ENCODE data around the gene UCK2.

The UCK2 gene

DNA sequence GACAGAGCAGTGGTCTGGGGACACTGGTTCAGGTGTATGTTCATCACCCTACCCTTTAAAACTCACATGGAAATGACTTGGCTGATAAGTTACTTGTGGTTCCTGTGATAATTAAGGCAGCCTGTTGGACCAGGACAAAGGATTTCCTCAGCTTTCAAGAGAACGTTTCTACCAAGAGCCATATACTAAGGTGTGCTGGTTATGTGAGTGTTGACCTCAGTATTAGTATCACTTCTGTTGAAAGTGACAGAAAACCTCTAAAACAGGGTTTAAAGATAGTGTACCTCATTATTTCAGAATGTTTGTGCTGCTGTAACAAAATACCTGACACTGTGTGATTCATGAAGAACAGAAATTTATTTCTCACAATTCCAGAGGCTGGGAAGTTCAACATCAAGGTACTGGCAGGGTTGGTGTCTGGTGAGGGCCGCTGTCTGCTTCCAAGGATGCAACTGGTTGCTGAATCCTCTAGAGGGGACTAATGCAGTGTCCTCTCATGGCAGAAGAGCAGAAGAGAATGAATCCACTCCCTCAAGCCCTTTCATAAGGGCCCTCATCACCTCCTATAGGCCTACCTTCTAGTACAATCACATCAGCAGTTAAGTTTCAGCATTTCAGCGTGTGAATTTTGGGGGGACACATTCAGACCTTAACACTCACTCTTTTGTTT, 54.9 kb downstream of the UCK2 start:
- Histone ChIP-seq H3K27ac (peak overlapping the region; percentile 88), H3K4me3 (ENCODE audit: low read depth in 1 of 2, low read length in 1 of 2) (no peak overlapping the region), H3K36me3 (no peaks in the 10 kb centered on the region), H3K27me3 (no peaks in the 10 kb centered on the region), H3K4me1 (ENCODE audit: control insufficient read depth in 1 of 2, insufficient read depth in 1 of 2, low read depth in 1 of 2, low read length in 1 of 2) (peaks cover 76 to 83% of the 10 kb centered on the region in 2 experiments), H3K9me3 (no peaks in the 10 kb centered on the region)
- TF ChIP-seq, protein P1, sequence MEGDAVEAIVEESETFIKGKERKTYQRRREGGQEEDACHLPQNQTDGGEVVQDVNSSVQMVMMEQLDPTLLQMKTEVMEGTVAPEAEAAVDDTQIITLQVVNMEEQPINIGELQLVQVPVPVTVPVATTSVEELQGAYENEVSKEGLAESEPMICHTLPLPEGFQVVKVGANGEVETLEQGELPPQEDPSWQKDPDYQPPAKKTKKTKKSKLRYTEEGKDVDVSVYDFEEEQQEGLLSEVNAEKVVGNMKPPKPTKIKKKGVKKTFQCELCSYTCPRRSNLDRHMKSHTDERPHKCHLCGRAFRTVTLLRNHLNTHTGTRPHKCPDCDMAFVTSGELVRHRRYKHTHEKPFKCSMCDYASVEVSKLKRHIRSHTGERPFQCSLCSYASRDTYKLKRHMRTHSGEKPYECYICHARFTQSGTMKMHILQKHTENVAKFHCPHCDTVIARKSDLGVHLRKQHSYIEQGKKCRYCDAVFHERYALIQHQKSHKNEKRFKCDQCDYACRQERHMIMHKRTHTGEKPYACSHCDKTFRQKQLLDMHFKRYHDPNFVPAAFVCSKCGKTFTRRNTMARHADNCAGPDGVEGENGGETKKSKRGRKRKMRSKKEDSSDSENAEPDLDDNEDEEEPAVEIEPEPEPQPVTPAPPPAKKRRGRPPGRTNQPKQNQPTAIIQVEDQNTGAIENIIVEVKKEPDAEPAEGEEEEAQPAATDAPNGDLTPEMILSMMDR (IDR thresholded peaks at IDR 0.05): no peak

DNA sequence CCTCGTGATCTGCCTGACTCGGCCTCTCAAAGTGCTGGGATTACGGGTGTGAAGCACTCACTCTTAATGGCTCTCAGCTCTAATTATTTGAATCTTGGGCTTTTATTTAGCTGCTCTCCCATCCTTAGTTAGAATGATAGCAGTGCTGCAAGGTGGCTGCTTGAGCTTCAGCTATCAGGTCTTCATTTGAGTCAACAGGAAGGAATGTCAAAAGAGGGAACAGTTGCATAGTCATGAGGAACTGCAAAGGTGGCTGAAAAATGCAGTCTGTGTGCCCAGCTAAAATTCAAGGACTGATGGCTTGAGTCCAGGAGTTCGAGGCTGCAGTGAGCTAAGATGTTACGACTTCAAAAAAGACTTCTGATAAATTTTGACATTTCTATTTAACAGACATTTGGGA, 55.6 kb downstream of the UCK2 start:
- H3K4me1 ChIP-seq (ENCODE audit: control insufficient read depth in 1 of 2, insufficient read depth in 1 of 2, low read depth in 1 of 2, low read length in 1 of 2): peaks cover 84 to 89% of the 10 kb centered on the region in 2 experiments
- no peaks in the 10 kb centered on the region for H3K9me3 ChIP-seq
- no peaks in the 10 kb centered on the region for H3K36me3 ChIP-seq
- TF ChIP-seq, protein P1 (IDR thresholded peaks at IDR 0.05): no peak
- H3K27me3 ChIP-seq: no peaks in the 10 kb centered on the region
- peak overlapping the region in 1 of 2 experiments; percentile 28 for H3K4me3 ChIP-seq (ENCODE audit: low read depth in 1 of 2, low read length in 1 of 2)
- H3K27ac ChIP-seq: peak overlapping the region; percentile 88

DNA sequence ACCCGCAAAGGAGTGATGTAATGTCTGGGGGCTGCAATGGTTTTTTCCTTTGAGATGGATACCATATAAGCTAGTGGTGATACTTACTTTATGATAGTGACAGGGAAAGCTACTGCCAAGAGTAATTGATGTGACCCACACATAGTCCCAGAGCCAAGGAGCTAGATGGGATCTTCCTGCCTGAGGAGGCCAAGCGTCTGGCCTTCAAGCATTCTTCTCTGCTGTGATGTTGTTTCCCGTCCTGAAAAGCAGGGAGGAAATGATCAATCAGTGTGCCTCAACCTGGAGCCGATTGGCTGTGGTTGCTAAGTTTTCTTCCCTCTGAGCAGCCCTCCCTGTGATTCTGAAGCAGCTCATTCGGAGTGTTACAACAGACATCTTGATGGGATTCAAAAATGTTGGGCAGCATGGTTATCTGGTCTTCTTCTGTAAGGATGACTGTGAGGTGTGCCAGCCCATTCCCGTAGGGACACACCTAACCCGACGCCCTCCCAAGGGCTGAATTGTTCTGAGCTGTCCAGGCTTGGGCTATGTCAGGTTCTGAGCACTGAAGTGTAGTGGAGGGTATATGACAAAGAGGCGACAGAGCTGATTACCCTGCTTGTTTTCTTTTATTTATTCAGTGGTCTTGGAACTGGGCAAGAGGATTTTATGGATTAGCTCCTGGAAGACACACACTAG, 56.7 kb downstream of the UCK2 start:
- peak overlapping the region; percentile 88 for H3K27ac ChIP-seq

DNA sequence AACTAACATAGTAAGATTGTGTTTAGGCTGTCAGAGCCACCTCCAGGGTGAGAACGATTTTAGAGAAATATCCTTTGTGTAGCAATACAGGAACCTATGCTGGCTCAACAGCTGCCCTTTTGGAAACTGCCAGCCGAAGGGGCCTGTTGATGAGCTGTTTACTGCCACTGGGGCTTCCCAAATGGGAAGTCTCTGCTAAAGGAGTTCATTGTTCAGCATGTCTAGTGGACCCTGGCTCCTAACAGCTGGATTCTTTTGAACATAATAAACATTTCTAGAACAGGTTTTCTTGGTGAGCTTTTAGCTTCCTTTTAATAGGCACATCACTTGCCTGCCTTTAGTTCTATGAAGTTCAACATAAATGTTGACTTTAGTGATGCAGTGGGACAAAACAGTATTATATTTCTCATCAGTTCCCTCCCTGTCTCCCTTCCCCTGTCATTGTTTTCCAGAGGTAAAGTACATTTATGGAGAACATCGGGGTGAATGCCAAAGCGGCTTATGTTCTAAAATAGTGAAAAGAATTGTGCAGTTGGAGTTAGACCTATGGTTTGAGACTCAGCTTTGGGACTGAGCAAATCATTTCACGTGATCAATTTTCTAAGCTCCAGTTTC, 57.4 kb downstream of the UCK2 start:
- no peaks in the 10 kb centered on the region for H3K9me3 ChIP-seq
- no peaks in the 10 kb centered on the region for H3K27me3 ChIP-seq
- peak overlapping the region; percentile 88 for H3K27ac ChIP-seq
- no peaks in the 10 kb centered on the region for H3K36me3 ChIP-seq
- H3K4me3 ChIP-seq (ENCODE audit: low read depth in 1 of 2, low read length in 1 of 2): peak overlapping the region; percentile 15 to 28
- TF ChIP-seq, protein P1 (IDR thresholded peaks at IDR 0.05): no peak
- peaks cover 82 to 85% of the 10 kb centered on the region in 2 experiments for H3K4me1 ChIP-seq (ENCODE audit: control insufficient read depth in 1 of 2, insufficient read depth in 1 of 2, low read depth in 1 of 2, low read length in 1 of 2)

More for the DNA sequence above, 56.7 kb downstream of the UCK2 start:
- no peaks in the 10 kb centered on the region for H3K27me3 ChIP-seq
- H3K4me1 ChIP-seq (ENCODE audit: control insufficient read depth in 1 of 2, insufficient read depth in 1 of 2, low read depth in 1 of 2, low read length in 1 of 2): peaks cover 86 to 88% of the 10 kb centered on the region in 2 experiments
- H3K36me3 ChIP-seq: no peaks in the 10 kb centered on the region
- no peaks in the 10 kb centered on the region for H3K9me3 ChIP-seq
- peak overlapping the region; percentile 15 to 28 for H3K4me3 ChIP-seq (ENCODE audit: low read depth in 1 of 2, low read length in 1 of 2)
- TF ChIP-seq, protein P1 (IDR thresholded peaks at IDR 0.05): no peak

DNA sequence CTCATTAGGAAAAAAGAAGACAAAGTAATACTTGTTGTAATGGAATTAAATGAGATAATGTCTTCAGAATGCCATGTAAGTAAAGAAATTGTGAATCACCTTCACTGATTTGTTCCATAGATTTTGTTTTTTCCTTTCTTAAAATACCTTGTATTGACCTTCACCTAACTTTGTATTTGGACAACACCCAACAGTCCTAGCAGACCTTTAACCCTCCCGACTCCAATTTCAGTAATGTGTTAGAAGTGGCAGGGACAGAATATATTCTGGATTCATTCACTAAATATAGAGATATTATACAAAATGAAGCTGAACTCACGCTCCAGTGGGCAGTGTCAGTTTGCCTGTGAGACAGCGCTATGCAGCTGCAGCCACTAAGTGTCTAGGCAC, 57.9 kb downstream of the UCK2 start:
- Histone ChIP-seq H3K9me3 (no peaks in the 10 kb centered on the region), H3K27me3 (no peaks in the 10 kb centered on the region), H3K4me3 (ENCODE audit: low read depth in 1 of 2, low read length in 1 of 2) (peak overlapping the region in 1 of 2 experiments; percentile 28), H3K36me3 (no peaks in the 10 kb centered on the region), H3K4me1 (ENCODE audit: control insufficient read depth in 1 of 2, insufficient read depth in 1 of 2, low read depth in 1 of 2, low read length in 1 of 2) (peaks cover 77 to 80% of the 10 kb centered on the region in 2 experiments), H3K27ac (peak overlapping the region; percentile 88)
- TF ChIP-seq, protein P1 (IDR thresholded peaks at IDR 0.05): no peak

Measured in neutrophil (primary cell).